ENCODE data around the gene TRIM47.

Gene TRIM47, protein sequence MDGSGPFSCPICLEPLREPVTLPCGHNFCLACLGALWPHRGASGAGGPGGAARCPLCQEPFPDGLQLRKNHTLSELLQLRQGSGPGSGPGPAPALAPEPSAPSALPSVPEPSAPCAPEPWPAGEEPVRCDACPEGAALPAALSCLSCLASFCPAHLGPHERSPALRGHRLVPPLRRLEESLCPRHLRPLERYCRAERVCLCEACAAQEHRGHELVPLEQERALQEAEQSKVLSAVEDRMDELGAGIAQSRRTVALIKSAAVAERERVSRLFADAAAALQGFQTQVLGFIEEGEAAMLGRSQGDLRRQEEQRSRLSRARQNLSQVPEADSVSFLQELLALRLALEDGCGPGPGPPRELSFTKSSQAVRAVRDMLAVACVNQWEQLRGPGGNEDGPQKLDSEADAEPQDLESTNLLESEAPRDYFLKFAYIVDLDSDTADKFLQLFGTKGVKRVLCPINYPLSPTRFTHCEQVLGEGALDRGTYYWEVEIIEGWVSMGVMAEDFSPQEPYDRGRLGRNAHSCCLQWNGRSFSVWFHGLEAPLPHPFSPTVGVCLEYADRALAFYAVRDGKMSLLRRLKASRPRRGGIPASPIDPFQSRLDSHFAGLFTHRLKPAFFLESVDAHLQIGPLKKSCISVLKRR

DNA sequence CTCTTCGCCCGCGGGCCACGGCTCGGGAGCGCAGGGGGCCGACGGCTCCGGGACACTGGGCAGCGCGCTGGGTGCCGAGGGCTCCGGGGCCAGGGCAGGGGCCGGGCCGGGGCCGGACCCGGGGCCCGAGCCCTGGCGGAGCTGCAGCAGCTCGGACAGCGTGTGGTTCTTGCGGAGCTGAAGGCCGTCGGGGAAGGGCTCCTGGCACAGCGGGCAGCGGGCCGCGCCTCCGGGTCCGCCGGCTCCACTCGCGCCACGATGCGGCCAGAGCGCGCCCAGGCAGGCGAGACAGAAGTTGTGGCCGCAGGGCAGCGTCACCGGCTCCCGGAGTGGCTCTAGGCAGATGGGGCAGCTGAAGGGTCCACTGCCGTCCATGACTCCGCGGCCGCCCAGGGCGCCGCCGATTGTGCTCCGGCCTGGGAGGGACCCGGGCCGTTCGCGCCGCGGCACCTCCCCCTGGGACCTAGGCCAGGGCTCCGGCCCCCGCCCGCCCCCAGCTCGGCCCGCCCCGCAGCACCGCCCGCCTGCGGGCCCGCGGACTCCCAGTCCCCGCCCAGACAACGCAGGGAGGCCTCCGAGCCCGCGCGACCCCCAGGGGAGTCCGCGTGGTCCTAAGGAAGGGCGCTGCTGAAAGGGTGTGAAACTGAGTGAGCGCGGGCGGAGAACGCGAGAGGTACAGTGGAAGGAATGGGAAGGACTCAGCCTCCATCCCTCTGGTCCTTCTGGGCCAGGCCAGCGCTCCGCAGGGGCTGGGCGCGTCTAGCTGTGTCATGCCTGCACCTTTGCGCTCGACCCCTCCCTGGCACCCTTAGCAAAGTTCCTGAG lies at the start of gene TRIM47:
TRIM47 (minus strand) TSS at position 408 of the 825 bp plus-strand sequence; CDS start at position 375, 33 bp downstream.
- no peak for DNase-seq

DNA sequence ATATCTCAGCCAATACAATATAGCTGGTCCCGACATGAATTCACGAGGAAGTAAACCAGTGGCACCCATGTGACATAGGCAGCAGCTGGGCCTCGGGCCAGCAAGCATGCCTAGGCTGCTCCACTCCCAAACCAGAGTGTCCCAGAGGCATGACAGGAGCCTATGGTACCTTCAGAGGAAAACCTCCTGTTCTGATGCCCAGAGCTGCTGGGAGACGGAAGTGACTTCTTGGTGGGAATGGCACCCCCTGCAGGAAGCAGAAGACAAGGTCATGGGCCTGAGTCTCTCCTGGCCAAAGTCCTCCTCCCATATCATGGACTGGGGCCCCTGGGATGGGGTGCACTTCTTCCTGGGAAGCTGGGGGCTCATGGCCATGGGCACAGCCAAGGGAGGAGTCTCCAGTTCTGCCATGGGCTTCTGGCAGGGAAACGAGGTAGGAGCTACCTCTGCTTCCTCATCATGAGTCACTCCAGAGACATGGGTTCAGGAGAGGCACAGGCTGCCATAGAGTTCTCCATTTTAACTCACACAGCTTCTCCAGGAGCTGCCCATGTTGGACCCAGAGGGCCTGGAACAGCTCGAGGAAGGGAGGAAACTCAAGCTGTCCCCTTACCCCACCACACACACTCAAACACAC lies 49.0 kb upstream of the TRIM47 start:
- no peak for DNase-seq

DNA sequence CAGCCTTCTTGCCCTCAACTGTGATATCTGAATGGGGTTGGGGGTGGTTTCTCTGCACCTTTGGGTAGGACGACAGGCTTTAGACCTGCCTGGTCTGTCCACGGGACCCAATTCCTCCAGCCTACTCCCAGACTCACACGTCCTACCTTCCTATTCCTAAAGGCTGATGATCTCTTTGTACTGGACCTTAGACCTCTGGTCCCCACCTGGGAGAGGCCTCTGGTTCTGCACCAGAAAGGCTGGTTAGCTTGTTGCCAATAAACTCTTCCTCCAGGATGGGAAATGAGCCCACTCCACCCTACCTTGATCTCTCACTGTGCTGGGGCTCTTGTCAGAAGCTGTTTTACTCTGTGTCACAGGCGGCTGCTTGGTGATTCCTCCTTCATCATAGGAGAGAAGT lies 48.1 kb upstream of the TRIM47 start:
- DNase-seq: no peak

DNA sequence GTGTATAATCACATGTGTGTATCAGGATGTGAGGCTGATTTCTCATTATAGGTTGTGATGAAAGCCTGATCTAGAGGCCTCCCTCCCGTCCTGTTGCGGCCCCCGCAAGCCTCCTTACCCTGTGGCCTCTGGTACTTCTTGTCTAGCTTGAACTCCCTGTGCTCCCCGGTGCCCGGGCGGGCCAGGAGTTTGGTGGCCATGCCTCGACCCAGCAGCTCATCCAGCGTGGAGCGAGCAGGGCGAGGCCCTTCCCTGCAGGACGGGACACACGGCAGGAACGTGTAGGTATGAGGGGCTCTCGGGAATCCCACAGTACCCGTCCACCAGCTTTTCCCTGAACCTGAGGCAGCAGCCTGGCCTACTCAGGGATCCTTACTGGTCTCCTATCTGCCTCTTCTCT lies 47.5 kb upstream of the TRIM47 start:
- no peak for DNase-seq

DNA sequence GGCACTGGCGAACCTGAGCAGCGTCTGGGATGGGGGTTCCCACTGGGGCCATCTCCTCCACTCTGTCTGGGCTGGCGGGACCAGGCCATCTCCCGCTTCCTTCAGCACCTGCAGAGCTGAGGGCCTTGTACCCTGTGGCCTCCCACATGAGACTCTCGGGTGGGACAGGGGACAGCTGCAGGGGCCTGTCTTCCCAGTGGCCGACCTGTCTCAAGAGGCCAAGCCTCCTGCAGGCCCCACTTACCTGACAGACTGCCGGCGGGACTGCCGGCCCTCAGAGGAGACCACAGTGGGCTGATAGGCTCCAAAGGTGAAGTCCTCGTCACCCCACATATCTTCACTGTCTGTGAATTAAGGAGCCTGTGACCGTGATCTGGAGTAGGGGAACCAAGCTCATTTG lies 46.7 kb upstream of the TRIM47 start:
- DNase-seq: no peak

DNA sequence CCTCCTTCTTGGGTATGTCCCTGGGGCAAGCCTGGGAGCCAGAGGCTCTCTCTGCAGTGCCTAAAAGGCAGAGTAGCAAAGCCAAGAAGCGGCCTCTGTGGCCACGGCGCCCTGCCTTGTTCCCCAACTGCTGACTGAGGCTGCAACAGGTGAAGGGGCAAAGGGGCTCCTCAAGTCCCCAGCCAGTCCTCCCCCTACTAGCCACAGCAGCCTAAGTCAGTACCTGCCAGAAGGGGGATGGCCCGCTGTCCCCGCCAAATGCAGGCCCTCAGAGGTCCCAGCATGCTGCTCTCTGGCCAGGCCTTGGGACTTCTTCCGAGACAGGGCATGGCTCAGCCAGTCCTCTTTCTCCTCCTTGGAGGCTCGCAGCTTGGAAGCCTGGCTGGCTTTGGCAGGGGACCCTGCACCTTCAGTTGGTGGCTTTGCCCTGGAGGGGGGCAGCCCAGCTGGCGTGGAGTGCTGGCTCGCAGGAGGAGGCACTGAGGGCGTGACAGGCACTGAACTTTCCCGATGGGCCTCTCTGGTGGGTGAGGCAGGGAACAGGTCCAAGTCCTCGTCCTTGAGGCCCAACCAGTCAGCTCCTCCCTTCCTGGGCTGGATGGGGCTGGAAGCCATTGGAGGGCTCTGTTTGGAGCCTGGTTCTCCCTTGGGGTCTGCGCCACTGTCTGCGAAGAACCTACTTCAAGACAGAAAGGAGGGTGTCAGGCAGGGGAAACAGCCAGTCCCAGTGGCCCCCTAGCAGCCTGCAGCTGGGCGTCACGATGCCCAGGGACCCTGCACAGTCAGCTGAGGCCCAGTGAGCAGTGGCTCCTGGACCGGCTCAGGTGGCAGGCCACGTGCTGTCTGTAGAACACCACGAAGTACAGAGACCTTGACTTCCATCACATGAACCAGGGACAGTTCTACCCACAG lies 44.8 kb upstream of the TRIM47 start:
- DNase-seq: no peak

DNA sequence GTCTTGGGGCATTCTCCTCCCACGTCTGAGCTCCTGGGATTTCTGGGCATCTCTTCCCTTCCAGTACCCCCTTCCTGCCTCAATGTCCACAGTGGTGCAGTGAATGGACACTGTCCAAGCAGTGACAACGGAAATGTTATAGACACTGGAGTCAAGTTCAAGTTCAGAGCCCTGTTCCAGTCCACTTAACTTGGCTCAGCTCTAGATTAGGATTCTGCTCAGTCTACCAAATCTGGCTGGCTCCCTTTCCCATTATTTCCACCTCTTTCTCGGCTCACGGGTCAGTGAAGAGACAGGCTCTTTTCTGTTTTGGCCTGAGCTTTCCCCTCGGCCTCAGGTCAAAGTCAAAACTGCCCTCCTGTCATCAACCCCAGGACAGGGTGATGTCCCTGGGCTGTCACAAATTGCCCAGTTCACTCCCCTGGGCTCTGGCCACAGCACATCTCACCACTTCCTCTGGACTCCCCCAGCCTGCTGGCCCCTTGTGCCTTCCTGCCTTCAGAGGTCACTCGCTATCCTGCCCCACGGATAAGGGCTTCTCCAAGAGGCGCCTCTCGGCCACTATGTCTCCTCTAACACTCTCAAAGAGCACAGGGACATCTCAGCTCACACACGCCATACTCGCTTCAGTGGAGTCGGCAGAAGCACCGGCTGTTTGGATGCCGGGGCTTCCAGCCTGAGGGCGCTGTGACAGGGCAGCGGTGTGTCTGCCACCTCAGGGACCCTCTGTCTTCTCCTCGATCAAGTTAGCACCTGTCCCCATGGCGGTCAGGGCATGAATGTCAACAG lies 44.0 kb upstream of the TRIM47 start:
- DNase-seq: no peak

DNA sequence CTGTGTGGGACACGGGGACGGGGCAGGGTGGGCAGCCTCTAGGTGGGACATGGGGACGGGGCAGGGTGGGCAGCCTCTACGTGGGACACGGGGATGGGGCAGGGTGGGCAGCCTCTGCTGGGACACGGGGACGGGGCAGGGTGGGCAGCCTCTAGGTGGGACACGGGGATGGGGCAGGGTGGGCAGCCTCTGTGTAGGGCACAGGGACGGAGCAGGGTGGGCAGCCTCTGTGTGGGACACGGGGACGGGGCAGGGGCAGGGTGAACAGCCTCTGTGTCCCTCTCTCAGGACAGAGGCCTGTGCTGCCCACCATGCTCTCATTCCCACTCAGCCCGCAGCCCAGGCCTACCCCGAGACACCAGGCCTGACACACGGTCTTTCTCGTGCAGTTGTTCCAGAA lies 43.2 kb upstream of the TRIM47 start:
- DNase-seq: no peak

DNA sequence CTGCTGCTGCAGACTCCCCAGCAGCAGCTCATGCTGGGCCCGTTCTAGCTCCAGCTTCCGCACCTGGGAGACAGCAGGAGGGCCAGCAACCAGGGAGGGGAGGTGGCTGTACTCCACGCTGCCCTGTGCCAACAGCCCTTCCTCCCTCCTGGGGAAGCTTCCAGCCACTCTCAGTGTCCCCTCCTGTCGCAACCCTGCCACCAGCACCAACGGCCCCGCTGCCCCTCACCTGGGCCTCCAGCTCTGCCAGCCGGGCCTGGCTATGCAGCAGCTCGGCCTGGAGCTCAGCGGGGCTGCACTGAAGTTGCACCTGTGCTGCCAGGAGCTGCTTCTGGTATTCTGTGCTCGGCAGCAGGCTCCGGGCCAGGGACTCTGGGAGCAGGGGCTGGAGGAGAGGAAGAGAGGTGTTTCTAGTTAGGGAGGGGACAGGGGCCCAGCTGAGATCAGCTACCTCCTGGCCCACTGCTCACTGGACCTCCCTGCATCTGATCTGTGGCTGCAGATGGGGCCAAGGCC lies 41.7 kb upstream of the TRIM47 start:
- DNase-seq: no peak

DNA sequence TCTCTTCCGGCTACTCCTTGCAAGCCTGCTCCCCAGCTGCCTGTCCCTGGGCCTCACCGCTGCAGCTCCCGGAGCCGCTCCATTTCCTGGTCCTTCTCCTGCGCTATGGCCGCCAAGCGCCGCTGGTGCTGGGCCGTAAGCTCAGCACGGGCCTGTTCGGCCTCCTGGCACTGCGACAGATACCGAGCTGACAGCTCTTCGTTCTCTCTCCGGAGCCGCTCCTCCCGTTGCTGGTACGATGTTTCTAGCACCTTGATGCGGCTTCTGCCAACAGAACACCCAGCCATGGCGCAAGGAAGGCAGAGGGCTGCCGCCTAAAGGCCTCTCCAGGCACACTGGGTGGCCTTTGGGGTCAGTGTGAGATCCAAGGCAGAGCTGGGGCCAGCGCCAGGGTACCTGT lies 41.2 kb upstream of the TRIM47 start:
- no peak for DNase-seq

DNA sequence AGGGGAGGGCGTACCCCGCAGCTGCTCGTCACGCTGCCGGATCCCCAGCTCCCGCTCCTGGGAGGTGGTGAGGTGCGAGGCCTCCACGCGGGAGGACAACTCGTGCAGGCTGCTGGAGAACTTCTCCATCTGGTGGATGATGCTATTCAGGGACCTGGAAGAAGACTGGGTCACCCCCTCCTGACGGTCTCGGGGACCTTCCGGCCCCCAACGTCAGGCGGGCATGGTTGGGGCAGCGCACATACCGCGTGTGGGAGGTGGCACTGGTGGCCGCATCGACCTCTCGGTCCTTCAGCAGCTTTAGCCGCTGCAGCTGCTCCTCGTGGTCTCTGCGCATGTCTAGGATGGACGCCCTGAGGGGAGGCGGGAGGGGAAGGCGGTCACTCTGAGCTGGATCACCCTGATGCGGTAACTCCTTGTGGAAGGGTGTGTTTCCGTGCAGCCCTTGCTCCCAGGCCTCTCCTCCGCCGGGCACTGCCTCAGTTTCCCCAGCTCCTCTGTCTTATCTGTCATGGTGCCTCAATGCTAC lies 39.6 kb upstream of the TRIM47 start:
- DNase-seq: no peak

DNA sequence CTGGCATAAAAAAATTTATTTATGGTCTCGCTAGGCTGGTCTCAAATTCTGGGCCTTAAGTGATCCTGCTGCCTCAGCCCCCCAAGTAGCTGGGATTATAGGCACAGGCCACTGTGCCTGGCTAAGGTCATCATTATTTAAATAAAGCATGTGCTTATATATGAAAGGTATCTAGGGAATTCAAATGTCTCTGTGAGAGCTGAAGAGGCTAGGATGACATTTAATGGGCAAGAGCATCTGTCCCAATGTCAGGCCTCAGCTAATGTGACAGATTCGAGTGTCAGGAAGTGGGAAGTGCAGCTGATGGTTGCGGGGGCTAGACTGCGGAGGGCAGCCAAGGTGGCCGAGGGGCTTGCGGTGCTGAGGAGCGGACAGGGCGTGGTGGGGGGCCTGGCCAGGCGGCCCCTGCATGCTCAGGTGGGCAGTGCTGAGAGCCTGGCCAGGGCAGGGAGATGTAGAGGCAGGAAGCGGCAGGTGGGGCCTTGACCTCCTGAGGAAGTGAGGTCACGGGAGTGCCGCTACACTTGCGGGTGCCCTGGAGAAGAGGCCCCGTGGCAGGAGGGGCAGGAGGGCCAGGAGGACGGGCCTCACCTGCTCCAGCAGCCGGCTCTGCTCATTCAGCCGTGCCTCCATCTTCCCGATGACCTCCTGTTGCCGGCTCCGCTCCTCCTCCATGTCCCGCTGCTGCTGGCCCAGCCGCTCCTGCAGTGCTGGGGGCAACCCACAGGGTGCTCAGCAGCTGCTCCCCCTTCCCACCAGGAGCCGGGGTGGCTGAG lies 38.9 kb upstream of the TRIM47 start:
- DNase-seq: no peak

DNA sequence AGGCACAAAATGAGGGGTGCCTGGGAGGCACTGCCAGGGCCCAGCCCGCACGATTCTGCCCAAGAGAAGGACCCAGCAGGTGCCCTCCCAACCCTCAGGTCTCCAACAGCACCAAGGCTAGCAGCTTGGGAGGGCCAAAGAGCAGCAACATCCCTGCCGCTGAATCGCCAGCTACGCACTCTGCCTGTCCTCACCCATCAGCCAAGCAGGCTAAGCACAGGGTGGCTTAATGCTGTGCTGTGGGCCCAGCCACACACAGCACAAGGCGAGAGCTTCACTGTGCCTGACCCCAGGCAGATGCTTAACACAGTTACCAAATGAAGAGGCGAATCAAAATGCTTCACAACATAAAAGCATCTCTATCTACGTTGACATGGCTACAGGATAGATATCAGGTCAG lies 36.9 kb upstream of the TRIM47 start:
- no peak for DNase-seq

DNA sequence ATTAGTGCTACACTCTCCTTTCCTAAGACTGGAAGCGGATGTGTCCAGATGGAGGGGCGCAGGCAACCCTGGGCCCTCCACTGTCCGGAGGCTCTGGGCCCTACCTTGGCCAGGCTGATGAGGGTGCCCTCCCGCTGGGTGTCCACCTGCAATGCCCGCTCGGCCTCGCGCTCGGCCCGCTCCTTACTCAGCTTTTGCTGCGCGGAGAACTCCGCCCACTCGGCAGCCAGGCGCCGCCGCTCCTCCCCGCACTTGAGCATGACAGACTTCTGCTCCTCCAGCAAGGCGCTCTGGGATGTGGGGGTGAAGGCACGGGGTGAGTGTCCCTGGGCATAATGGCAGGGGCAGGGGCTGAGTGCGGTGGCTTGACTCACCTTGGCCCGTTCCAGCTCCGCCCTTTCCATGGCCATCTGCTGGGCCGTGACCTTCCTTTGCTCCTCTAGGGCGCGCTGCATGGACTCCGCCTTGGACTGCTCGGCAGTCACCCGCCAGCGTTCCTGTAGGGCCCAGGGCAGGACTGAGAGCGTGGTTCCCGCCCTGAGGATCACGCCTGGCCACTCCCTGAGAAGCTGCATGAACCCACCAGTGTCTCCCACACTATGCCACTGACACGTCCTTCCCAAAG lies 36.4 kb upstream of the TRIM47 start:
- DNase-seq: no peak

DNA sequence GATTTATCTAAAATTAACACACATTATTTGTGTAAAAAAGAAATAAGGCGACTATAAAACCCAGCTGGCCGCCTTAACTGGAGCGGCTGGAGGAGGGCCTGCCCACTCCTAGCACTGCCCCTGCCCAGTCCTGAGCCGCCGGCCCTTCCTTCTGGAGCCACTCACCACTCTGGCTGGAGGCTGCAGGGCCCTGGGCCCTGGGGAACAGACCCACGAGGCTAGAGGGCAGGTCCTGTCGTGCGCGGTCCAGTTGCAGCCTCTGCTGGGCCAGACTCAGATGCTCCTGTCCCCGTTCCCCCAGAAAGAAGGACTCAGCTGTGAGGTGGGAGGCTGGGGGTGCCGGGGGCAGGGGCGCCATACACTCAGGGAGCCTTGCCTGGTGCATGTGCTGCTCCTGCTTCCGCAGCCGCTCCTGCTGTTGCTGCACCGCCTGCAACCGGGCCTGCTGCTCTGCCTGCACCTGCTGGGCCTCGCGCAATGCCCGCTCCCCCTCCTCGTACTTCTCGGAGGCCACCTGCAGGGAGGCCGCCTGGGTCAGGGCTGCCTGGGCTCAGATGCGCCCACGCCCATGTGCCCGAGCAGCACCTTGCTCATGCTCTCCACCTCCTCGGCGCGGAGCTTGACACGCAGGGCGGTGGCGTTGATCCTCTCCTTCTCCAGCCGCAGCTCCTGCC lies 35.3 kb upstream of the TRIM47 start:
- no peak for DNase-seq

DNA sequence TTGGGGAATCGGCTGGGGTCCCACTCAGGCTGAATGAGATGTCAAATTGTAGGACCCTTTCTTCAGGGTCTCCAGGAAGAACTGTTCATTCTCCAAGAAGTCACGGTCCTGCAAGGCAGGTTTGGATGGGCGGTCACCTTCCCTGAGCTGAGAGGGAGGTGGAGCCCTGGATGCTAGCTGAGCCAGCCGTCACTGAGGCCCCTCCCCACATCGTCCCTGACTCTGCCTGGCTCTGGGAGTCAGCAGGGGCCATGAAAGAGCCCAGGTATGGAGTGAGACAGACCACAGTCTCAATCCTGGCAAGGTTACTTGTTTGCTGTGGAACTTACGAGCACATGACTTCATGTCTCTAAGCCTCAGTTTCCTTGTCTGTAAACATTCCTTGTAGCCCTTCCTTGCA lies 32.3 kb upstream of the TRIM47 start:
- no peak for DNase-seq

DNA sequence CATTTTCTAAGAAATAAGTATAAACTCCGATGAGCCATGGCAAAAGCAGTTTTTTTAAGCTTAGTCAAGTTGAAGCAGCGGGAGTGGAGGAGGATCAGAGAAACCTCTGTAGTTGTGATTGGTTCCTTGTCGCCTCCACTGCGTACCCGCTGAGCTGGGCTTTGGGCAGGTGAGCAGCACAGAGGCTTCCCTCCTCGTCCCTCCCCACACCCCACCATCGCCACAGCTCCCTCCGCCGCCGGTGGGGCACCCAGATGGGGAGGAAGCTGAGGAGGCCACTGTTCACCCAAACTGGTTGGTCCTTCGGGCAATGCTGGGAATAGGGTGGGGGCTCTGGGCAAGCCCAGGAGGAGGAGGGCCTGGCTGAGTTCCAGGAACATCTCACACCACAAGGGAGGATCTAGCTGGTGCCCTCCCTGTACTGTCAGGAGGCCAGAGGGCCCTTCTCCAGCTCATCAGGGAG lies 31.5 kb upstream of the TRIM47 start:
- DNase-seq: no peak

DNA sequence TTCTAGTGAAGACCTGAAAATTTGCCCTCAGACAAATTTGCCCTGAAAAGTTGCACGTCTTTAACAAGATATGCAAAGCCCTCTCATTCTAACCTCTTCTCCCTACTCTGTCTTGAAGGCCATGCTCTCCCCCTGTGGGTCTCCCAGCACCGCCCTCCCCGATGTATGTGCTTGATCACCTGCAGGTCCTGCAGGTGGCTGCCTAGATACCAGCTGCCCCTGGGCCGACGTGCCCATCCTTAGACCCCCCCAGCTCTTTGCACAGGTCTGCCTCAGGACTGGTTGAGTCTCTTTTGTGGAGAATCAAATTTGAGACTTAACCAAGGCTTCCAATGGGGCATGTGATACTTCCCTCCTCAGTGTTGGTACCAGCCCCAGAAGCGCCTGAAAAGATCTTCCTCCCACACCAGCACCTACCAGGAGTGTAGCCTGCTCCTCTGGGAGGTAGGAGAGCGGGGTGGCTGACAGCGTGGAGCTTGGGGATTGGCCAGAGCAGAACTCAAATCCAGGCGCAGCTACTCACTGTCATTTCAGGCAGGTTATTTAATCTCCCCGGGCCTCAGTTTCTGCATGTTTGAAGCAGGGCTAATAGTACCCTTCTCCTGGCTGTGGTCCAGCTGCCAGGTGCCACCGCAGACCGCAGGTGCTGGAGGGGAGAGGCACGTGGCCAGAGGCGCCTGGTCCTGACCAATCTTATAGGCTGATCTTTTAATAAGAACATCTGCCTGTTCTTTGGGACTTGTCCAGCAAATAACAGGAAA lies 30.9 kb upstream of the TRIM47 start:
- no peak for DNase-seq

Measured in CD4-positive, alpha-beta T cell treated with Interleukin-4 for 4 hours (primary cell).